Neutrophil (primary cell): ENCODE data around the gene GPRC5B.

Experiments used
- H3K27ac ChIP-seq: fragments of 200-600 bp; sonication (generic); 2 replicates; pipeline ENCODE4 v1.5.1; 2016; ENCODE audit warnings: mild to moderate bottlenecking, moderate library complexity
- H3K27me3 ChIP-seq: fragments of 200-600 bp; sonication (generic); 2 replicates; pipeline ENCODE4 v1.6.0; 2016; ENCODE audit warnings: mild to moderate bottlenecking
- H3K36me3 ChIP-seq: fragments of 200-600 bp; sonication (generic); 2 replicates; pipeline ENCODE4 v1.5.1; 2017
- H3K4me1 ChIP-seq, 2 experiments: fragments of 200-600 bp in 1 of 2; sonication (generic) in 1 of 2; 1 replicate in 1 of 2; 2 replicates in 1 of 2; pipeline versions ENCODE4 v1.5.1 to v1.6.1; 2013 to 2016; ENCODE audit warnings: low read depth in 1 of 2, low read length in 1 of 2, mild to moderate bottlenecking in 1 of 2, moderate library complexity in 1 of 2; ENCODE audit not compliant: control insufficient read depth in 1 of 2, insufficient read depth in 1 of 2
- H3K4me3 ChIP-seq, 2 experiments: fragments of 200-600 bp in 1 of 2; sonication (generic) in 1 of 2; 1 replicate in 1 of 2; 2 replicates in 1 of 2; pipeline ENCODE4 v1.5.1; 2013 to 2016; ENCODE audit warnings: low read depth in 1 of 2, low read length in 1 of 2, mild to moderate bottlenecking in 1 of 2, moderate library complexity in 1 of 2
- H3K9me3 ChIP-seq: fragments of 200-600 bp; sonication (generic); 2 replicates; pipeline ENCODE4 v1.5.1; 2016
- CTCF ChIP-seq: fragments of 200-600 bp; sonication (generic); IDR thresholded peaks from 2 replicates; pipeline ENCODE4 v1.5.1; 2016; ENCODE audit warnings: antibody characterized with exemption

GPRC5B gene

GRCh38 chr16:19810817-19811731 is 73.6 kb downstream of the GPRC5B start:
- Histone ChIP-seq H3K4me1 (no peaks in the 10 kb centered on the region), H3K9me3 (no peaks in the 10 kb centered on the region), H3K27ac (no peak overlapping the region), H3K4me3 (no peak overlapping the region), H3K36me3 (no peaks in the 10 kb centered on the region), H3K27me3 (no peaks in the 10 kb centered on the region)
- no peak for TF ChIP-seq CTCF

- H3K27me3 ChIP-seq, result no peaks in the 10 kb centered on the region
- H3K4me3 ChIP-seq, result no peak overlapping the region
- no peaks in the 10 kb centered on the region for H3K4me1 ChIP-seq
- no peak overlapping the region for H3K27ac ChIP-seq
- no peaks in the 10 kb centered on the region for H3K9me3 ChIP-seq
- no peak for TF ChIP-seq CTCF
- no peaks in the 10 kb centered on the region for H3K36me3 ChIP-seq
Observed at GRCh38 chr16:19809693-19810092, 75.0 kb downstream of the GPRC5B start.

GRCh38 chr16:19809121-19809635 is 75.5 kb downstream of the GPRC5B start:
- H3K36me3 ChIP-seq, result no peaks in the 10 kb centered on the region
- H3K27ac ChIP-seq, result no peak overlapping the region
- no peak overlapping the region for H3K4me3 ChIP-seq
- no peaks in the 10 kb centered on the region for H3K9me3 ChIP-seq
- no peaks in the 10 kb centered on the region for H3K4me1 ChIP-seq
- TF ChIP-seq CTCF, result no peak
- H3K27me3 ChIP-seq, result no peaks in the 10 kb centered on the region

GRCh38 chr16:19808061-19808641 is 76.5 kb downstream of the GPRC5B start:
- no peak overlapping the region for H3K27ac ChIP-seq
- H3K4me1 ChIP-seq, result no peaks in the 10 kb centered on the region
- no peak overlapping the region for H3K4me3 ChIP-seq
- no peaks in the 10 kb centered on the region for H3K9me3 ChIP-seq
- TF ChIP-seq CTCF, result no peak
- no peaks in the 10 kb centered on the region for H3K27me3 ChIP-seq
- no peaks in the 10 kb centered on the region for H3K36me3 ChIP-seq
